Suppressor macrophage (primary cell): Measurements from ENCODE around the gene CPSF4.
A peak's percentile ranks its signal among the peaks of the same experiment; 100 is the strongest.

Experiments
- DNase-seq, 4 experiments: peaks; one replicate each; pipeline ENCODE4 v3.0.0-alpha.2; 2020 to 2022
- total RNA-seq, 17 experiments: gene quantifications; one replicate each; lab custom pipeline; 2026; ENCODE audit warnings: mixed read lengths in 6 of 17, inconsistent platforms in 3 of 17; lab: John Stamatoyannopoulos, UW

CPSF4 gene
- total RNA-seq, result 7.3 to 25.9 (median 15.6) reads per million in 17 experiments

- peak; percentile 96 to 98 (median 98) for DNase-seq
These were observed at the start of gene CPSF4, which contains the start of gene PTCD1 for GRCh38 chr7:99438573-99439480. TSS of gene CPSF4 (plus strand) at chr7:99438943. CDS start at chr7:99439083, 140 bp downstream. TSS of gene PTCD1 (minus strand) at chr7:99438798. CDS start at chr7:99435242, 3,556 bp downstream.

GRCh38 chr7:99389772-99390171 lies 49.0 kb upstream of the CPSF4 start:
- no peak for DNase-seq

GRCh38 chr7:99390941-99391602 lies 47.7 kb upstream of the CPSF4 start:
- no peak for DNase-seq

- no peak for DNase-seq
These were observed 46.7 kb upstream of the CPSF4 start for GRCh38 chr7:99392046-99392445.

- peak; percentile 61 to 75 (median 68) for DNase-seq
These were observed 45.9 kb upstream of the CPSF4 start for GRCh38 chr7:99392659-99393354.

- DNase-seq, result no peak
These were observed 45.2 kb upstream of the CPSF4 start for GRCh38 chr7:99393355-99394187.

- no peak for DNase-seq
These were observed 44.6 kb upstream of the CPSF4 start for GRCh38 chr7:99394188-99394502.

GRCh38 chr7:99395616-99396327 lies 43.0 kb upstream of the CPSF4 start:
- no peak for DNase-seq

GRCh38 chr7:99396418-99397296 lies 42.1 kb upstream of the CPSF4 start:
- DNase-seq, result no peak

- no peak for DNase-seq
These were observed 41.3 kb upstream of the CPSF4 start for GRCh38 chr7:99397297-99397983.

GRCh38 chr7:99398891-99399445 lies 39.8 kb upstream of the CPSF4 start:
- DNase-seq, result no peak

GRCh38 chr7:99399597-99399996 lies 39.1 kb upstream of the CPSF4 start:
- peak in 1 of 4 experiments; percentile 28 for DNase-seq

- DNase-seq, result no peak
These were observed 35.9 kb upstream of the CPSF4 start for GRCh38 chr7:99402854-99403253.

GRCh38 chr7:99403764-99404163 lies 35.0 kb upstream of the CPSF4 start:
- no peak for DNase-seq

GRCh38 chr7:99404235-99404976 lies 34.3 kb upstream of the CPSF4 start:
- no peak for DNase-seq

GRCh38 chr7:99404977-99405320 lies 33.8 kb upstream of the CPSF4 start:
- DNase-seq, result no peak

- no peak for DNase-seq
These were observed 32.2 kb upstream of the CPSF4 start for GRCh38 chr7:99406557-99406956.

- DNase-seq, result peak; percentile 48 to 67 (median 62)
These were observed 30.8 kb upstream of the CPSF4 start for GRCh38 chr7:99407872-99408378.
